HepG2 (cell line): Measurements from ENCODE around the gene HSF4. TPM values are rescaled to one million over a fixed set of nuclear protein-coding genes. Genes with fewer than 3 reads are reported as not detected.

Experiments used
- BHLHE40 ChIP-seq: IDR thresholded peaks from 2 replicates; pipeline ENCODE4 v1.6.1; 2011; ENCODE audit warnings: low read length, improper control_type of control experiment
- CREB3 ChIP-seq: sonication (generic); formaldehyde crosslinking; IDR thresholded peaks from 2 replicates; pipeline ENCODE4 v1.5.0; 2020; ENCODE audit warnings: missing genetic modification reagents
- FOXO1 ChIP-seq: sonication (generic); formaldehyde crosslinking; IDR thresholded peaks from 2 replicates; pipeline ENCODE4 v1.4.0; 2020; ENCODE audit warnings: missing genetic modification reagents
- HOMEZ ChIP-seq: IDR thresholded peaks from 2 replicates; pipeline ENCODE4 v1.6.1; 2016; ENCODE audit warnings: low read depth
- KLF12 ChIP-seq: sonication (generic); formaldehyde crosslinking; IDR thresholded peaks from 2 replicates; pipeline ENCODE4 v1.4.0; 2020; ENCODE audit warnings: missing genetic modification reagents, borderline replicate concordance
- MTF2 ChIP-seq: sonication (generic); formaldehyde crosslinking; IDR thresholded peaks from 2 replicates; pipeline ENCODE4 v1.5.0; 2020; ENCODE audit warnings: missing genetic modification reagents, borderline replicate concordance
- PBX3 ChIP-seq: sonication (generic); formaldehyde crosslinking; IDR thresholded peaks from 2 replicates; pipeline ENCODE4 v1.8.1; 2023; ENCODE audit warnings: missing genetic modification reagents, inconsistent platforms, borderline replicate concordance
- SIX4 ChIP-seq: sonication (generic); formaldehyde crosslinking; IDR thresholded peaks from 2 replicates; pipeline ENCODE4 v1.4.0; 2020; ENCODE audit warnings: missing genetic modification reagents
- STAG1 ChIP-seq: sonication (generic); formaldehyde crosslinking; IDR thresholded peaks from 2 replicates; pipeline ENCODE4 v1.4.0; 2020; ENCODE audit warnings: missing genetic modification reagents
- TFDP1 ChIP-seq: IDR thresholded peaks from 2 replicates; pipeline ENCODE4 v1.6.1; 2016; ENCODE audit warnings: missing compliant biosample characterization, missing genetic modification reagents, borderline replicate concordance
- YEATS4 ChIP-seq: sonication (generic); formaldehyde crosslinking; IDR thresholded peaks from 2 replicates; pipeline ENCODE4 v1.4.0; 2020; ENCODE audit warnings: missing genetic modification reagents, borderline replicate concordance
- ZBTB46 ChIP-seq: sonication (generic); formaldehyde crosslinking; IDR thresholded peaks from 2 replicates; pipeline ENCODE4 v1.4.0; 2020; ENCODE audit warnings: mild to moderate bottlenecking, missing genetic modification reagents, borderline replicate concordance
- ZNF121 ChIP-seq: sonication (generic); formaldehyde crosslinking; IDR thresholded peaks from 2 replicates; pipeline ENCODE4 v1.5.0; 2020; ENCODE audit warnings: mild to moderate bottlenecking, missing genetic modification reagents
- ZNF142 ChIP-seq: sonication (generic); formaldehyde crosslinking; IDR thresholded peaks from 2 replicates; pipeline ENCODE4 v1.4.0; 2020; ENCODE audit warnings: missing genetic modification reagents
- ZNF446 ChIP-seq: sonication (generic); formaldehyde crosslinking; IDR thresholded peaks from 2 replicates; pipeline ENCODE4 v1.5.0; 2020; ENCODE audit warnings: mild to moderate bottlenecking, missing genetic modification reagents
- polyA plus RNA-seq, 8 experiments: library from polyadenylated mRNA; depleted of rRNA in 3 of 8; stranded (reverse) in 7 of 8; unstranded in 1 of 8; fragments of >200 nt; fragmentation: Illumina TruSeq in 4 of 8; extraction: Trizol in 4 of 8; gene quantifications; 2 replicates each; pipeline versions ENCODE4 v1.2.1 to v1.2.3, GENCODE V29; 2011 to 2016; ENCODE audit warnings: low read depth in 4 of 8, missing spikeins in 1 of 8, mixed read lengths in 1 of 8; ENCODE audit not compliant: insufficient read depth in 1 of 8
- total RNA-seq, 5 experiments: library from RNA; depleted of rRNA; stranded (reverse); fragments of >200 nt; fragmentation: Illumina TruSeq; extraction: Trizol; gene quantifications; 2 replicates each; pipeline ENCODE4 v1.2.3, GENCODE V29; 2016; ENCODE audit warnings: low read depth in 1 of 5

Gene HSF4
- total and polyA plus RNA-seq, 2 of the 13 experiments (the other 11 are each of a cell fraction or from before 2014, with no cell fraction given) = 3.5 to 16.9 TPM

- TF ChIP-seq ZNF142 (CRISPR knock-in tag) = peak; percentile 86; the same call in 1 of the 2 replicates
- peak; percentile 87; the same call in 1 of the 2 replicates for TF ChIP-seq KLF12 (CRISPR knock-in tag)
- 0 out of 2 replicates have a peak, but pooled peaks have one; percentile 10 for TF ChIP-seq SIX4 (CRISPR knock-in tag)
- TF ChIP-seq STAG1 (CRISPR knock-in tag) = 0 out of 2 replicates have a peak, but pooled peaks have one; percentile 15
- 0 out of 2 replicates have a peak, but pooled peaks have one; percentile 17 for TF ChIP-seq BHLHE40
- TF ChIP-seq ZBTB46 (CRISPR knock-in tag) = no peak
- TF ChIP-seq ZNF446 = no peak
- no peak for TF ChIP-seq CREB3
- peak; percentile 93; the same call in 1 of the 2 replicates for TF ChIP-seq MTF2
- TF ChIP-seq FOXO1 (CRISPR knock-in tag) = peak; percentile 71; the same call in 1 of the 2 replicates
- peak; percentile 71 for TF ChIP-seq TFDP1 (CRISPR knock-in tag)
- 0 out of 2 replicates have a peak, but pooled peaks have one; percentile 18 for TF ChIP-seq PBX3 (CRISPR knock-in tag)
- TF ChIP-seq YEATS4 (CRISPR knock-in tag) = peak; percentile 90; the same call in 1 of the 2 replicates
- no peak for TF ChIP-seq ZNF121
- TF ChIP-seq HOMEZ (CRISPR knock-in tag) = peak; percentile 49; the same call in 1 of the 2 replicates
Observed at GRCh38 chr16:67183627-67184452, 19.3 kb downstream of the HSF4 start, which contains the start of gene MATCAP1 (continued).
